Uterus (tissue), 2 donors: ENCODE results near the gene GRIK4.

ENCODE experiments used
- POLR2A ChIP-seq, 2 donors: fragments of 450-650 bp; IDR thresholded peaks; one replicate each; pipeline ENCODE4 v1.6.1; 2016; ENCODE audit warnings: antibody characterized with exemption in 2 of 2, mild to moderate bottlenecking in 1 of 2, moderate library complexity in 1 of 2
- TF ChIP-seq, protein P1 (sequence below), 4 experiments: fragments of 200-600 bp in 2 of 4; fragments of 450-650 bp in 2 of 4; sonication (generic) in 2 of 4; IDR thresholded peaks; one replicate each; pipeline ENCODE4 v1.5.1; 2016 to 2019; ENCODE audit warnings: antibody characterized with exemption in 4 of 4, mild to moderate bottlenecking in 2 of 4, moderate library complexity in 1 of 4

DNA sequence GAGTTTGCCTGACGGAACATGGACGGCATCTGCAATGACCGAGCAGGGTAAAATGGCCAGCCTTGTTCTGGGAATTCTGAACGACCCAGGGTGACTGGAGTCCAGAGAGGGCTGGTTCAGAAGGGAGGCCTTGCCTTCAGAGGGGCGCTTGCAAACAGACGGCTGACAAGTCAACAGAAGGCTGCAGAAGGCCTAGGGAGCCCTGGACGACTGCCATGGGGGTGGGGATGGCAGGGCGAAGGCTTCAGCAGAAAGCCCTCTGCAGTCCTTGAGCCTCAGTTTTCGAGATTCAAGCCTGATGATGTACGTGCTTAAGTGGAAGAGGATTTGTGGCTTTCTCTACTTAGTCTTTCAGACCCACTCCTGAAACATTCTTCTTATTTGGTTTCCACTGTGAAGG, 395.2 kb downstream of the GRIK4 start:
- TF ChIP-seq, protein P1, sequence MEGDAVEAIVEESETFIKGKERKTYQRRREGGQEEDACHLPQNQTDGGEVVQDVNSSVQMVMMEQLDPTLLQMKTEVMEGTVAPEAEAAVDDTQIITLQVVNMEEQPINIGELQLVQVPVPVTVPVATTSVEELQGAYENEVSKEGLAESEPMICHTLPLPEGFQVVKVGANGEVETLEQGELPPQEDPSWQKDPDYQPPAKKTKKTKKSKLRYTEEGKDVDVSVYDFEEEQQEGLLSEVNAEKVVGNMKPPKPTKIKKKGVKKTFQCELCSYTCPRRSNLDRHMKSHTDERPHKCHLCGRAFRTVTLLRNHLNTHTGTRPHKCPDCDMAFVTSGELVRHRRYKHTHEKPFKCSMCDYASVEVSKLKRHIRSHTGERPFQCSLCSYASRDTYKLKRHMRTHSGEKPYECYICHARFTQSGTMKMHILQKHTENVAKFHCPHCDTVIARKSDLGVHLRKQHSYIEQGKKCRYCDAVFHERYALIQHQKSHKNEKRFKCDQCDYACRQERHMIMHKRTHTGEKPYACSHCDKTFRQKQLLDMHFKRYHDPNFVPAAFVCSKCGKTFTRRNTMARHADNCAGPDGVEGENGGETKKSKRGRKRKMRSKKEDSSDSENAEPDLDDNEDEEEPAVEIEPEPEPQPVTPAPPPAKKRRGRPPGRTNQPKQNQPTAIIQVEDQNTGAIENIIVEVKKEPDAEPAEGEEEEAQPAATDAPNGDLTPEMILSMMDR (IDR thresholded peaks at IDR 0.05), result no peak
- TF ChIP-seq POLR2A (IDR thresholded peaks at IDR 0.05), result no peak
